ENCODE results near the gene ARMC2. TPM values are rescaled to one million over a fixed set of nuclear protein-coding genes. Genes with fewer than 3 reads are reported as not detected.
A peak's percentile ranks its signal among the peaks of the same experiment; 100 is the strongest.

The ARMC2 gene
- total and polyA plus RNA-seq, 2 donors (not counting 3 experiments of a cell fraction or from before 2014, with no cell fraction given): 1.7 to 3.7 TPM

- FAIRE-seq: no peak
- intact Hi-C loops (cut with micrococcal nuclease) (loop anchor here (1.0 to 5.0 kb wide), 5 partner anchors 49 to 447 kb away; partner anchors contain the start of gene CEP57L1), dilution Hi-C loops (cut with MboI; ENCODE audit: extremely low pct_ligation_motif_present, low sequenced_read_pairs) (no loop called here)
- Histone ChIP-seq H3K79me2 (ENCODE audit: control insufficient read depth, insufficient read depth, low read length) (peaks cover 4% of the 10 kb centered on the region), H3K4me1 (ENCODE audit: control insufficient read depth, extremely low read depth, insufficient read depth, low read length) (peaks cover 6% of the 10 kb centered on the region), H3K4me2 (ENCODE audit: insufficient read depth, low read length) (peak overlapping the region; percentile 88), H3K27ac (ENCODE audit: insufficient read depth, low read depth, low read length) (no peak overlapping the region), H4K20me1 (replicated peaks; ENCODE audit: control insufficient read depth, extremely low read depth, insufficient read depth, low read length) (no peaks in the 10 kb centered on the region), H3K4me3 (replicated peaks in 1 of 3; ENCODE audit: insufficient read depth in 1 of 3, low read depth in 1 of 3, low read length in 3 of 3) (peak overlapping the region; percentile 63 to 88 (median 65)), H3K27me3 (ENCODE audit: control insufficient read depth in 2 of 2, insufficient read depth in 2 of 2, low read length in 2 of 2) (no peaks in the 10 kb centered on the region), H3K9me1 (replicated peaks; ENCODE audit: control insufficient read depth, extremely low read depth, insufficient read depth, low read length) (no peaks in the 10 kb centered on the region), H2AFZ (ENCODE audit: low read depth, low read length) (peak overlapping the region; percentile 96), H3K9ac (replicated peaks; ENCODE audit: extremely low read depth, insufficient read depth, low read length) (peak overlapping the region; percentile 58), H3K36me3 (ENCODE audit: control insufficient read depth in 2 of 2, extremely low read depth in 1 of 2, insufficient read depth in 2 of 2, low read length in 2 of 2) (no peaks in the 10 kb centered on the region), H3K9me3 (replicated peaks; ENCODE audit: control insufficient read depth, insufficient read depth, low read length) (no peaks in the 10 kb centered on the region)
- TF ChIP-seq POLR2A (IDR thresholded peaks at IDR 0.05; ENCODE audit: low read depth, low read length): no peak
- TF ChIP-seq JUN (IDR thresholded peaks at IDR 0.05; ENCODE audit: borderline replicate concordance, insufficient read depth, insufficient read length, low read depth): no peak
- TF ChIP-seq GATA2 (IDR thresholded peaks at IDR 0.05; ENCODE audit: insufficient read depth, insufficient read length, low read depth, low read length): no peak
- no peak for TF ChIP-seq EZH2 (IDR thresholded peaks at IDR 0.05; ENCODE audit: borderline replicate concordance, low read depth, low read length, severe bottlenecking)
- TF ChIP-seq POLR2AphosphoS5 (IDR thresholded peaks at IDR 0.05; ENCODE audit: insufficient read depth, low read depth, low read length): no peak
- TF ChIP-seq FOS (IDR thresholded peaks at IDR 0.05; ENCODE audit: borderline replicate concordance, insufficient read depth, low read length): no peak
- TF ChIP-seq MAX (IDR thresholded peaks at IDR 0.05; ENCODE audit: insufficient read depth, insufficient read length): no peak
- TF ChIP-seq CTCF (IDR thresholded peaks at IDR 0.05; ENCODE audit: extremely low read depth in 1 of 2, insufficient read depth in 1 of 2, low read depth in 1 of 2, low read length in 2 of 2): no peak
- TF ChIP-seq MYC (IDR thresholded peaks at IDR 0.05; ENCODE audit: low read depth, low read length): no peak
- ChIA-PET POLR2A (interaction anchor here (0.6 kb wide), 1 partner anchor 153 kb away, joined by 3 read pairs; no protein-coding TSS in a partner anchor), CTCF (interaction anchor here (1.0 to 2.2 kb wide), 4 partner anchors 61 to 117 kb away, joined by 3 to 9 read pairs (median 6); no protein-coding TSS in a partner anchor)
- no TSS peak for BruUV-seq (replicated peaks)
- DNase-seq (ENCODE audit: low read depth, low spot score): no peak
Measured at GRCh38 chr6:109009962-109010704, 161.9 kb downstream of the ARMC2 start.
